Sigmoid colon (tissue), 7 donors: ENCODE results near the gene NECTIN1. TPM values are rescaled to one million over a fixed set of nuclear protein-coding genes. Genes with fewer than 3 reads are reported as not detected.

Experiments used
- DNase-seq: peaks from one replicate; pipeline ENCODE4 v3.0.0-alpha.2; 2019
- H3K27ac ChIP-seq, 4 donors: fragments of 200-600 bp; sonication (generic); one replicate each; pipeline ENCODE4 v1.5.1; 2016 to 2019; ENCODE audit warnings: mild to moderate bottlenecking in 1 of 4
- H3K27me3 ChIP-seq, 3 donors: fragments of 200-600 bp; sonication (generic); one replicate each; pipeline ENCODE4 v1.5.1; 2019; ENCODE audit warnings: mild to moderate bottlenecking in 1 of 3
- H3K36me3 ChIP-seq, 4 donors: fragments of 200-600 bp; sonication (generic); one replicate each; pipeline ENCODE4 v1.5.1; 2016 to 2019
- H3K4me1 ChIP-seq, 4 donors: fragments of 200-600 bp; sonication (generic); one replicate each; pipeline ENCODE4 v1.5.1; 2017 to 2019
- H3K4me3 ChIP-seq, 4 donors: fragments of 200-600 bp; sonication (generic); one replicate each; pipeline ENCODE4 v1.5.1; 2017 to 2019; ENCODE audit warnings: mild to moderate bottlenecking in 2 of 4, moderate library complexity in 1 of 4
- H3K9me3 ChIP-seq, 4 donors: fragments of 200-600 bp in 3 of 4; sonication (generic) in 3 of 4; one replicate each; pipeline versions ENCODE4 v1.5.1 to v1.6.1; 2013 to 2019
- EP300 ChIP-seq, 4 donors: sonication (generic); formaldehyde crosslinking; IDR thresholded peaks; one replicate each; pipeline ENCODE4 v1.6.1; 2017; ENCODE audit warnings: antibody characterized with exemption in 4 of 4
- POLR2A ChIP-seq, 2 donors: fragments of 450-650 bp; IDR thresholded peaks; one replicate each; pipeline ENCODE4 v1.6.1; 2016; ENCODE audit warnings: antibody characterized with exemption in 2 of 2, mild to moderate bottlenecking in 2 of 2, moderate library complexity in 2 of 2
- POLR2AphosphoS5 ChIP-seq, 4 donors: sonication (generic); formaldehyde crosslinking; IDR thresholded peaks; one replicate each; pipeline ENCODE4 v1.6.1; 2017; ENCODE audit warnings: antibody characterized with exemption in 4 of 4
- WGBS, 2 donors: extraction: QIAGEN DNeasy Blood & Tissue Kit; methylation state at CpG; one replicate each; pipeline ENCODE4 v1.1.7; 2013; 5-methylcytosine and 5-hydroxymethylcytosine counted together
- intact Hi-C: fragments of 100-400 bp; cut with DNase I; formaldehyde crosslinking; loops from one replicate; pipeline ENCODE4 v1.15.1; 2023
- polyA plus RNA-seq, 3 donors: library from polyadenylated mRNA; stranded (reverse); fragments of 200-250 nt; gene quantifications; one replicate each; pipeline ENCODE4 v1.2.3, GENCODE V29; 2013
- total RNA-seq, 4 donors: library from RNA; depleted of rRNA; stranded (reverse); fragments of >200 nt; gene quantifications; one replicate each; pipeline ENCODE4 v1.1.0, GENCODE V29; 2016
- TF ChIP-seq, protein P1 (sequence below), 4 experiments: fragments of 450-650 bp in 3 of 4; fragments of 200-600 bp in 1 of 4; IDR thresholded peaks; one replicate each; pipeline ENCODE4 v1.5.1; 2016 to 2019; ENCODE audit warnings: antibody characterized with exemption in 4 of 4, mild to moderate bottlenecking in 3 of 4, moderate library complexity in 2 of 4
- donor health status: healthy with polysubstance abuse.
- donor health status: Bipolar disorder and iron deficiency.
- donor health status: healthy.

The NECTIN1 gene
- total and polyA plus RNA-seq, 7 donors = 0.16 to 19.0 (median 1.7) TPM

DNA sequence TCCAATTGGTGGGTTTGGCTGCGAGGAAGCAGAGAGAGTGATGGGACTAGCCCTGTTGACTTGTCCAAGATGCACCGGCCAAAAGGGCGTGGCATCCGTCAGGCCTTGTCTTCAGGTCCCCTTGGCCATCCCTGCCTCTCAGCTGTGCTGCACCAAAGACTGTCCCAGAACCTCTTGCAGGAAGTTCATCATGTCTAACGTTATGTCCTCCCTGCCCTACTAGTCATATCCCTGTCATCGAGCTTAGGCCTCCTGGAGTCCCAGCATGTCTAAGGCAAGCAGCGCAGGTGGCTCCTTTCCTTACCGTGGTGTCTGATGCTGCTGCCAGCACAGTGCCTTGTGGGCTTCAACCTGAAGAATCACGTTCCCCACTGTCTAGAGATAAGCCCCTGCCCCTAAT, 51.2 kb downstream of the NECTIN1 start:
- intact Hi-C loops = no loop called here
- Histone ChIP-seq H3K27me3 (no peaks in the 10 kb centered on the region), H3K4me1 (peaks cover 0 to 6% (median 3%) of the 10 kb centered on the region in 4 donors), H3K36me3 (peaks cover 0 to 14% (median 0%) of the 10 kb centered on the region in 4 donors), H3K27ac (no peak overlapping the region), H3K4me3 (no peak overlapping the region), H3K9me3 (no peaks in the 10 kb centered on the region)
- WGBS, 2 donors = 95 to 96% methylated on average over 9 of the region's 9 CpGs
- TF ChIP-seq POLR2A (IDR thresholded peaks at IDR 0.05) (no peak), EP300 (IDR thresholded peaks at IDR 0.05) (no peak)
- TF ChIP-seq, protein P1, sequence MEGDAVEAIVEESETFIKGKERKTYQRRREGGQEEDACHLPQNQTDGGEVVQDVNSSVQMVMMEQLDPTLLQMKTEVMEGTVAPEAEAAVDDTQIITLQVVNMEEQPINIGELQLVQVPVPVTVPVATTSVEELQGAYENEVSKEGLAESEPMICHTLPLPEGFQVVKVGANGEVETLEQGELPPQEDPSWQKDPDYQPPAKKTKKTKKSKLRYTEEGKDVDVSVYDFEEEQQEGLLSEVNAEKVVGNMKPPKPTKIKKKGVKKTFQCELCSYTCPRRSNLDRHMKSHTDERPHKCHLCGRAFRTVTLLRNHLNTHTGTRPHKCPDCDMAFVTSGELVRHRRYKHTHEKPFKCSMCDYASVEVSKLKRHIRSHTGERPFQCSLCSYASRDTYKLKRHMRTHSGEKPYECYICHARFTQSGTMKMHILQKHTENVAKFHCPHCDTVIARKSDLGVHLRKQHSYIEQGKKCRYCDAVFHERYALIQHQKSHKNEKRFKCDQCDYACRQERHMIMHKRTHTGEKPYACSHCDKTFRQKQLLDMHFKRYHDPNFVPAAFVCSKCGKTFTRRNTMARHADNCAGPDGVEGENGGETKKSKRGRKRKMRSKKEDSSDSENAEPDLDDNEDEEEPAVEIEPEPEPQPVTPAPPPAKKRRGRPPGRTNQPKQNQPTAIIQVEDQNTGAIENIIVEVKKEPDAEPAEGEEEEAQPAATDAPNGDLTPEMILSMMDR (IDR thresholded peaks at IDR 0.05) = no peak
- no peak for DNase-seq

DNA sequence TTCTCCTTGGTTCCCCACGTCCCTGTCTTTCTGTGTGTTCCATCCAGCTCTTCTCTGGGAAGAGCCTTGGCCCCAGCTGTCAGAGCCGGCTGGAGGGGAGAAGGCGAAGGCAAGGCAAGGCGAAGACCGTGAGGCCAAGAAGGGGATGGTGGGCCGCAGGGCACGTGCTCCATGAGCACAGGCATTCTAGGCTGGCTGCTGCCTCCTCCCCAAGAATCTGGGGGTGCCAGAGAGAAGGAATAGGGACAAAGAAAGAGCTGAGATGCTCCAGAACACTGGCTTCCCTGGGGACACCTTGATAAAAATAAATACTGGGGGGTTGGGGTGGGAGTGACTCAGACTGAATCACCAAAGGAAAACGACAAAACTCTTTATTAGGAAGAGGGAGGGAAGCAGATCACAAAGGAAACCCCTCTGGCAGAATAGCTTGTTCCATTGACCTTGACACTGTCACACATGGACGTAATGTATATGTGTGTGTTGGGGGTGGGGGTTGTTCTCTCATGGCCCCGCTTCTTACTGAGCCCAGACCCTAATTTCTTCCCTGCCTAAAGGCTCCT, 52.5 kb downstream of the NECTIN1 start:
- Histone ChIP-seq H3K27me3 (no peaks in the 10 kb centered on the region), H3K27ac (no peak overlapping the region), H3K9me3 (no peaks in the 10 kb centered on the region), H3K4me3 (no peak overlapping the region), H3K4me1 (peaks cover 0 to 16% (median 11%) of the 10 kb centered on the region in 4 donors), H3K36me3 (peaks cover 0 to 14% (median 0%) of the 10 kb centered on the region in 4 donors)
- intact Hi-C loops = no loop called here
- DNase-seq = no peak
- TF ChIP-seq POLR2AphosphoS5 (IDR thresholded peaks at IDR 0.05) (no peak), POLR2A (IDR thresholded peaks at IDR 0.05) (no peak), EP300 (IDR thresholded peaks at IDR 0.05) (no peak)
- TF ChIP-seq, protein P1 (IDR thresholded peaks at IDR 0.05) = no peak
- WGBS, 2 donors = 87 to 90% methylated on average over 10 of the region's 10 CpGs

DNA sequence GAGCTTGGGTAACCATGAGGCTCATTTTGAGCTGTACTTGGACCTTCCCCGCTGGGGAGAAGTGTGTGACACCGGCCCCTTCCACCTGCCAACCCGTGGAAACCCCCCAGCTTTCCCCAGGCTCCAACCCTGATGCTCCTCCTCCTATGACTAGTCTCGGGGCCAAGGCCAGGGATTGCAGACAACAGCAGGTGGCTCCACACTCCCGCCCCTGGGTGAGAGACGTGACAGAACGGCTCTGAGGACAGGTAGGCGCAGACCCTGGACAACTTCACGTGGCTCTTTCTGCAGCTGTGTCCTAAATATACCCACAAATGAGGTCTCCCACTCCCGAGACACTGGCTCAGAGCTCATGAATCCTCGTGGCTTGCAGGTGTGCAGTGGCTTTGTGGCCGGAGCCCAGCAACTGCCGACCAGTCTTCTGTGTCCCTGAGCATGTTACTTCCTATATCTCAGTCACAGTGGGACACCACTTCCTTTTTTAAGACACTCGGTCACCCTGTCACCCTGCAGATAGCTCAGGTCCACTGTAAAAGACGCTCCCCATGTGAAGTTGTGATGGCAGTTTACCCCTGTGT, 55.2 kb downstream of the NECTIN1 start:
- H3K27ac ChIP-seq = no peak overlapping the region
- H3K27me3 ChIP-seq = no peaks in the 10 kb centered on the region
- TF ChIP-seq EP300 (IDR thresholded peaks at IDR 0.05) (no peak), POLR2A (IDR thresholded peaks at IDR 0.05) (no peak), POLR2AphosphoS5 (IDR thresholded peaks at IDR 0.05) (no peak)
- TF ChIP-seq, protein P1 (IDR thresholded peaks at IDR 0.05) = no peak
- H3K9me3 ChIP-seq = no peaks in the 10 kb centered on the region
- H3K4me1 ChIP-seq = peaks cover 0 to 19% (median 16%) of the 10 kb centered on the region in 4 donors
- 43 to 69% methylated on average over 15 of the region's 15 CpGs for WGBS, 2 donors
- H3K36me3 ChIP-seq = peaks cover 0 to 14% (median 0%) of the 10 kb centered on the region in 4 donors
- no peak for DNase-seq
- intact Hi-C loops = no loop called here
- H3K4me3 ChIP-seq = no peak overlapping the region

DNA sequence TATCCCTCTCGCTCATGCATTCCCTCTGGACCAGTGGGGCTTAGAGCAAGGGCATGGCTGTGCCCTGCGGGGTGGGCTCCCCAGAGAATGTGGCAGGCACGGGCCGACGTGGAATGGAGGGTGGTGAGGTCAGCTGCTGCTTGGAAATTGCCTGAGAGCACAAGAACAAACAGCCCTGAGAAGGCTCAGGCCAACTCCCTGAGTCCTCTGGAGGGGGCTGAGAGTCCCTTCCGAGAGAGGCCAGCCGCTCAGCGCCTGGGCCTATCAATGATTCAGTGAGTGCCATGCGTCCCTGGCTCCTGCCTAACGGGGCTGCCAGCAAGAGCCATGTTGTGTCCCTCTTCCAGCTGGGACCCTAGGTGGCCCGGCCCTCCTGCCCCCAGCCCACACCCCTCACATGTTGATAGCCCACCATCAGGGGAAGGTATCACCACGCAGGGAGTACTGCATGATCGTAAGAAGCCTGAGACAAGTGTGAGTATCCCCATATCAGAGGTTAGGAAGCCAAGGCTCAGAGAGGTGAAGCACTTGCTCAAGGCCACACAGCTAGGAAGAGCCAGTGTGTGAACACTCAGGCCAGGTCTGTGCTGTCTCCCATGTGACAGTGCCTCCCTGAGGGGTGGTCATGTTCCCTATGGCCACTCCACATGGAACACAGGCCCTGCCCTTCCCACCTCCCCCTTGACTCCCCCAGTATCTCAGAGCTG, 55.8 kb downstream of the NECTIN1 start:
- Histone ChIP-seq H3K4me3 (no peak overlapping the region), H3K36me3 (peaks cover 0 to 12% (median 0%) of the 10 kb centered on the region in 4 donors), H3K9me3 (no peaks in the 10 kb centered on the region), H3K27me3 (no peaks in the 10 kb centered on the region), H3K27ac (no peak overlapping the region), H3K4me1 (peaks cover 0 to 19% (median 16%) of the 10 kb centered on the region in 4 donors)
- no peak for TF ChIP-seq POLR2AphosphoS5 (IDR thresholded peaks at IDR 0.05)
- TF ChIP-seq, protein P1 (IDR thresholded peaks at IDR 0.05) = no peak
- TF ChIP-seq EP300 (IDR thresholded peaks at IDR 0.05) = no peak
- no peak for TF ChIP-seq POLR2A (IDR thresholded peaks at IDR 0.05)
- 92 to 93% methylated on average over 13 of the region's 13 CpGs for WGBS, 2 donors
- intact Hi-C loops = no loop called here
- no peak for DNase-seq
